NOMO-1 treated with DMSO at 0.1 percent for 48 hours (cell line): ENCODE measurements around the gene CSTF1.

Source experiments
- DNase-seq: peaks from one replicate; lab custom pipeline; 2025; ENCODE audit not compliant: unreplicated experiment; lab: John Stamatoyannopoulos, UW

The CSTF1 gene

GRCh38 chr20:56426926-56427325, 34.5 kb downstream of the CSTF1 start:
- DNase-seq = no peak

- peak; percentile 45 for DNase-seq
Observed at GRCh38 chr20:56427797-56428196, 35.4 kb downstream of the CSTF1 start.

GRCh38 chr20:56428410-56428809, 36.0 kb downstream of the CSTF1 start:
- no peak for DNase-seq

- DNase-seq = no peak
Observed at GRCh38 chr20:56428881-56429280, 36.4 kb downstream of the CSTF1 start.

GRCh38 chr20:56429502-56429901, 37.1 kb downstream of the CSTF1 start:
- peak; percentile 68 for DNase-seq

GRCh38 chr20:56429941-56430340, 37.5 kb downstream of the CSTF1 start:
- no peak for DNase-seq

GRCh38 chr20:56430461-56430860, 38.0 kb downstream of the CSTF1 start:
- no peak for DNase-seq

GRCh38 chr20:56430957-56431356, 38.5 kb downstream of the CSTF1 start:
- DNase-seq = no peak

GRCh38 chr20:56431471-56431870, 39.0 kb downstream of the CSTF1 start:
- DNase-seq = no peak

- no peak for DNase-seq
Observed at GRCh38 chr20:56433221-56433879, 40.9 kb downstream of the CSTF1 start.

GRCh38 chr20:56433880-56434255, 41.4 kb downstream of the CSTF1 start:
- no peak for DNase-seq

- DNase-seq = no peak
Observed at GRCh38 chr20:56437196-56437960, 44.9 kb downstream of the CSTF1 start.

- no peak for DNase-seq
Observed at GRCh38 chr20:56438284-56438683, 45.8 kb downstream of the CSTF1 start.

GRCh38 chr20:56439771-56440291, 47.4 kb downstream of the CSTF1 start:
- DNase-seq = peak; percentile 14

GRCh38 chr20:56440346-56441007, 48.0 kb downstream of the CSTF1 start:
- no peak for DNase-seq

- peak; percentile 34 for DNase-seq
Observed at GRCh38 chr20:56442389-56443365, 50.2 kb downstream of the CSTF1 start.

- DNase-seq = no peak
Observed at GRCh38 chr20:56443654-56444540, 51.5 kb downstream of the CSTF1 start.

- no peak for DNase-seq
Observed at GRCh38 chr20:56445130-56445529, 52.7 kb downstream of the CSTF1 start.

GRCh38 chr20:56445540-56445939, 53.1 kb downstream of the CSTF1 start:
- DNase-seq = no peak

- DNase-seq = no peak
Observed at GRCh38 chr20:56447227-56447626, 54.8 kb downstream of the CSTF1 start.
